OCI-LY7 (cell line): ENCODE data around the gene IL17A. TPM values are rescaled to one million over a fixed set of nuclear protein-coding genes. Genes with fewer than 3 reads are reported as not detected.

Experiments
- BruUV-seq: library from RNA; stranded (reverse); fragments of 400-500 nt; replicated peaks from 2 replicates; lab custom pipeline; 2021; lab: Mats Ljungman, UMichigan
- CTCF ChIA-PET: fragments of 300-600 bp; sonication (Branson Sonifier 250); formaldehyde crosslinking; loops from one replicate; lab custom pipeline; 2022; ENCODE audit warnings: antibody characterized with exemption; ENCODE audit not compliant: unreplicated experiment; lab: Charles Lee
- POLR2A ChIA-PET: fragments of 300-600 bp; sonication (Branson Sonifier 250); formaldehyde crosslinking; loops from one replicate; lab custom pipeline; 2022; ENCODE audit warnings: antibody characterized with exemption; lab: Charles Lee
- DNase-seq: peaks from one replicate; pipeline ENCODE4 v3.0.0-alpha.2; 2015; ENCODE audit warnings: low spot score
- H2AFZ ChIP-seq: fragments of 200-600 bp; sonication (generic), shearing (Covaris generic); 2 replicates; pipeline ENCODE4 v1.6.1; 2014; ENCODE audit warnings: mild to moderate bottlenecking, antibody characterized with exemption, low read length, moderate library complexity
- H3K27ac ChIP-seq: fragments of 200-600 bp; sonication (generic); 2 replicates; pipeline ENCODE4 v1.5.1; 2014; ENCODE audit warnings: mixed run types, low read depth, mild to moderate bottlenecking, moderate library complexity, low read length, inconsistent platforms; ENCODE audit not compliant: poor library complexity, severe bottlenecking
- H3K36me3 ChIP-seq: fragments of 200-600 bp; sonication (generic); 2 replicates; pipeline ENCODE4 v1.6.1; 2014; ENCODE audit warnings: mild to moderate bottlenecking, antibody characterized with exemption, low read length, moderate library complexity, mixed read lengths; ENCODE audit not compliant: insufficient read depth
- H3K4me1 ChIP-seq: fragments of 200-600 bp; sonication (generic); 2 replicates; pipeline ENCODE4 v1.5.1; 2014; ENCODE audit warnings: mild to moderate bottlenecking, low read length; ENCODE audit not compliant: insufficient read depth, poor library complexity, severe bottlenecking
- H3K4me2 ChIP-seq: fragments of 200-600 bp; sonication (generic); 2 replicates; pipeline ENCODE4 v1.6.1; 2014; ENCODE audit warnings: mild to moderate bottlenecking, low read length
- H3K4me3 ChIP-seq: fragments of 200-600 bp; sonication (generic); 2 replicates; pipeline ENCODE4 v1.5.1; 2014; ENCODE audit warnings: mild to moderate bottlenecking, low read depth, low read length; ENCODE audit not compliant: poor library complexity, severe bottlenecking
- H3K79me2 ChIP-seq: fragments of 200-600 bp; sonication (generic); 2 replicates; pipeline ENCODE4 v1.6.1; 2016; ENCODE audit warnings: low read depth, mild to moderate bottlenecking, low read length, moderate library complexity, mixed read lengths; ENCODE audit not compliant: insufficient read depth
- H3K9me2 ChIP-seq: fragments of 200-600 bp; sonication (generic); 2 replicates; pipeline ENCODE4 v1.6.1; 2016; ENCODE audit warnings: mild to moderate bottlenecking, low read length, mixed read lengths; ENCODE audit not compliant: insufficient read depth
- H3K9me3 ChIP-seq: fragments of 200-600 bp; sonication (generic); 2 replicates; pipeline ENCODE4 v1.6.1; 2014; ENCODE audit warnings: mild to moderate bottlenecking, mixed run types, low read length, mixed read lengths
- H4K20me1 ChIP-seq: fragments of 200-600 bp; sonication (generic); 2 replicates; pipeline ENCODE4 v1.6.1; 2014; ENCODE audit warnings: mild to moderate bottlenecking, antibody characterized with exemption, low read length, moderate library complexity, mixed read lengths; ENCODE audit not compliant: insufficient read depth
- EZH2phosphoT487 ChIP-seq: fragments of 200-600 bp; sonication (generic); IDR thresholded peaks from 2 replicates; pipeline ENCODE4 v1.6.1; 2018; ENCODE audit warnings: low read depth, borderline replicate concordance, mild to moderate bottlenecking, mixed run types, antibody characterized with exemption, low read length, moderate library complexity, mixed read lengths
- intact Hi-C: fragments of 100-400 bp; cut with micrococcal nuclease; formaldehyde crosslinking; loops from one replicate; pipeline ENCODE4 v1.10.0; 2022; ENCODE audit not compliant: unreplicated experiment
- microRNA-seq: library from miRNA; unstranded; fragments of <30 nt; microRNA quantifications from one replicate; pipeline ENCODE4 v1.2.0, GENCODE V29; 2022; ENCODE audit warnings: borderline replicate concordance
- small RNA-seq: library from RNA; depleted of rRNA; stranded (forward); fragments of <200 nt; gene quantifications from one replicate; pipeline ENCODE3, GENCODE V24; 2014
- total RNA-seq, 2 experiments: library from RNA; depleted of rRNA in 1 of 2; stranded (reverse); fragments of >200 nt in 1 of 2; shearing (Covaris generic) in 1 of 2; gene quantifications; 2 replicates each; pipeline ENCODE4 v1.2.3, GENCODE V29; 2014 to 2022
- TF ChIP-seq, protein P1 (sequence below): fragments of 200-600 bp; sonication (generic); conservative IDR thresholded peaks from 2 replicates; pipeline ENCODE4 v1.5.1; 2014; ENCODE audit warnings: mild to moderate bottlenecking, antibody characterized with exemption, low read length, moderate library complexity, mixed read lengths

The IL17A gene
- total RNA-seq, 2 experiments from 2014 or later = not detected

- Histone ChIP-seq H3K4me2 (no peak overlapping the region), H3K27ac (no peak overlapping the region), H3K4me3 (no peak overlapping the region), H3K79me2 (no peaks in the 10 kb centered on the region), H4K20me1 (no peaks in the 10 kb centered on the region), H3K9me3 (no peaks in the 10 kb centered on the region), H2AFZ (no peak overlapping the region), H3K9me2 (no peaks in the 10 kb centered on the region), H3K36me3 (no peaks in the 10 kb centered on the region), H3K4me1 (no peaks in the 10 kb centered on the region)
- ChIA-PET CTCF (interaction anchor here (0.6 to 0.7 kb wide), 2 partner anchors 71 to 78 kb away, joined by 3 read pairs; no protein-coding TSS in a partner anchor), POLR2A (interaction anchor here (1.1 kb wide), 1 partner anchor 78 kb away, joined by 3 read pairs; no protein-coding TSS in a partner anchor)
- peak; percentile 28 for DNase-seq
- TF ChIP-seq, protein P1, sequence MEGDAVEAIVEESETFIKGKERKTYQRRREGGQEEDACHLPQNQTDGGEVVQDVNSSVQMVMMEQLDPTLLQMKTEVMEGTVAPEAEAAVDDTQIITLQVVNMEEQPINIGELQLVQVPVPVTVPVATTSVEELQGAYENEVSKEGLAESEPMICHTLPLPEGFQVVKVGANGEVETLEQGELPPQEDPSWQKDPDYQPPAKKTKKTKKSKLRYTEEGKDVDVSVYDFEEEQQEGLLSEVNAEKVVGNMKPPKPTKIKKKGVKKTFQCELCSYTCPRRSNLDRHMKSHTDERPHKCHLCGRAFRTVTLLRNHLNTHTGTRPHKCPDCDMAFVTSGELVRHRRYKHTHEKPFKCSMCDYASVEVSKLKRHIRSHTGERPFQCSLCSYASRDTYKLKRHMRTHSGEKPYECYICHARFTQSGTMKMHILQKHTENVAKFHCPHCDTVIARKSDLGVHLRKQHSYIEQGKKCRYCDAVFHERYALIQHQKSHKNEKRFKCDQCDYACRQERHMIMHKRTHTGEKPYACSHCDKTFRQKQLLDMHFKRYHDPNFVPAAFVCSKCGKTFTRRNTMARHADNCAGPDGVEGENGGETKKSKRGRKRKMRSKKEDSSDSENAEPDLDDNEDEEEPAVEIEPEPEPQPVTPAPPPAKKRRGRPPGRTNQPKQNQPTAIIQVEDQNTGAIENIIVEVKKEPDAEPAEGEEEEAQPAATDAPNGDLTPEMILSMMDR = peak; percentile 73
- no peak for TF ChIP-seq EZH2phosphoT487
- intact Hi-C loops = loop anchor here (5.0 kb wide), 1 partner anchor 147 kb away; the partner anchor contains the start of gene PKHD1
- no TSS peak for BruUV-seq
Measured at GRCh38 chr6:52233975-52234823, 48.0 kb downstream of the IL17A start.

Small RNA genes within 50 kb of the gene (microRNA-seq; reads per million reads assigned to microRNA genes)
- gene MIR133B (not detected), gene MIR206 (not detected)

Small RNA genes within 50 kb of the gene (small RNA-seq; reads per million reads assigned to genes)
- gene MIR133B (not detected), gene MIR206 (not detected)

Other genes with a start within 250 kb of the IL17A start
- gene PKHD1, start 98.8 kb upstream of the IL17A start, total RNA-seq (2014; rRNA removed; shearing (Covaris generic)) = not detected in 2 replicates
- gene PKHD1, start 98.8 kb upstream of the IL17A start, total RNA-seq (2022) = not detected in 2 replicates
- not detected in 2 replicates for gene IL17F, start 58.1 kb downstream of the IL17A start, total RNA-seq (2014; rRNA removed; shearing (Covaris generic))
- not detected in 2 replicates for gene IL17F, start 58.1 kb downstream of the IL17A start, total RNA-seq (2022)
- gene MCM3, start 98.4 kb downstream of the IL17A start, total RNA-seq (2014; rRNA removed; shearing (Covaris generic)) = 272 and 356 TPM in 2 replicates
- gene MCM3, start 98.4 kb downstream of the IL17A start, total RNA-seq (2022) = 295 and 304 TPM in 2 replicates
- 5.4 and 5.5 TPM in 2 replicates for gene PAQR8, start 175.8 kb downstream of the IL17A start, total RNA-seq (2014; rRNA removed; shearing (Covaris generic))
- gene PAQR8, start 175.8 kb downstream of the IL17A start, total RNA-seq (2022) = 6.2 and 7.8 TPM in 2 replicates
- 20.7 and 24.8 TPM in 2 replicates for gene EFHC1, start 234.0 kb downstream of the IL17A start, total RNA-seq (2014; rRNA removed; shearing (Covaris generic))
- gene EFHC1, start 234.0 kb downstream of the IL17A start, total RNA-seq (2022) = 20.7 and 30.3 TPM in 2 replicates